ENCODE measurements around the gene NFATC3.

The NFATC3 gene

GRCh38 chr16:68226116-68226515 is 140.9 kb downstream of the NFATC3 start:
- Histone ChIP-seq H3K79me2 (ENCODE audit: insufficient read depth, low read depth) (no peaks in the 10 kb centered on the region), H4K20me1 (ENCODE audit: insufficient read depth) (no peaks in the 10 kb centered on the region), H2AFZ (ENCODE audit: low read depth) (no peak overlapping the region), H3K9ac (no peak overlapping the region), H3K36me3 (ENCODE audit: insufficient read depth) (no peaks in the 10 kb centered on the region), H3K4me2 (no peak overlapping the region), H3K4me3 (IDR thresholded peaks at IDR 0.05; ENCODE audit: insufficient read depth, low read depth, low read length) (no peak overlapping the region), H3K4me1 (ENCODE audit: low read depth, poor library complexity, severe bottlenecking) (peaks cover 15% of the 10 kb centered on the region), H3K27me3 (ENCODE audit: insufficient read depth, low read depth) (no peaks in the 10 kb centered on the region), H3K27ac (no peak overlapping the region)
- no peak for TF ChIP-seq CTCF (conservative IDR thresholded peaks at IDR 0.05; ENCODE audit: low read depth, low read length)

- TF ChIP-seq CTCF (conservative IDR thresholded peaks at IDR 0.05; ENCODE audit: low read depth, low read length), result no peak
- no peaks in the 10 kb centered on the region for H3K27me3 ChIP-seq (ENCODE audit: insufficient read depth, low read depth)
- H3K27ac ChIP-seq, result no peak overlapping the region
- peak overlapping the region; percentile 2; the same call in 1 of the 2 replicates for H3K4me2 ChIP-seq
- peaks cover 15% of the 10 kb centered on the region for H3K4me1 ChIP-seq (ENCODE audit: low read depth, poor library complexity, severe bottlenecking)
- H3K79me2 ChIP-seq (ENCODE audit: insufficient read depth, low read depth), result no peaks in the 10 kb centered on the region
- H3K9ac ChIP-seq, result no peak overlapping the region
- no peak overlapping the region for H2AFZ ChIP-seq (ENCODE audit: low read depth)
- no peaks in the 10 kb centered on the region for H4K20me1 ChIP-seq (ENCODE audit: insufficient read depth)
- H3K4me3 ChIP-seq (IDR thresholded peaks at IDR 0.05; ENCODE audit: insufficient read depth, low read depth, low read length), result no peak overlapping the region
- no peaks in the 10 kb centered on the region for H3K36me3 ChIP-seq (ENCODE audit: insufficient read depth)
These were observed 142.1 kb downstream of the NFATC3 start for GRCh38 chr16:68227183-68227793.

- Histone ChIP-seq H3K27ac (no peak overlapping the region), H3K9ac (no peak overlapping the region), H3K4me2 (no peak overlapping the region)
These were observed 142.8 kb downstream of the NFATC3 start for GRCh38 chr16:68227850-68228553.

GRCh38 chr16:68228652-68229051 is 143.5 kb downstream of the NFATC3 start:
- H4K20me1 ChIP-seq (ENCODE audit: insufficient read depth), result no peaks in the 10 kb centered on the region
- H3K36me3 ChIP-seq (ENCODE audit: insufficient read depth), result no peaks in the 10 kb centered on the region
- H3K79me2 ChIP-seq (ENCODE audit: insufficient read depth, low read depth), result no peaks in the 10 kb centered on the region
- TF ChIP-seq CTCF (conservative IDR thresholded peaks at IDR 0.05; ENCODE audit: low read depth, low read length), result no peak
- H3K4me3 ChIP-seq (IDR thresholded peaks at IDR 0.05; ENCODE audit: insufficient read depth, low read depth, low read length), result no peak overlapping the region
- H3K4me2 ChIP-seq, result no peak overlapping the region
- peaks cover 15% of the 10 kb centered on the region for H3K4me1 ChIP-seq (ENCODE audit: low read depth, poor library complexity, severe bottlenecking)
- no peak overlapping the region for H2AFZ ChIP-seq (ENCODE audit: low read depth)
- H3K9ac ChIP-seq, result no peak overlapping the region
- H3K27ac ChIP-seq, result no peak overlapping the region
- no peaks in the 10 kb centered on the region for H3K27me3 ChIP-seq (ENCODE audit: insufficient read depth, low read depth)

More at GRCh38 chr16:68227850-68228553, 142.8 kb downstream of the NFATC3 start:
- Histone ChIP-seq H3K79me2 (ENCODE audit: insufficient read depth, low read depth) (no peaks in the 10 kb centered on the region), H3K4me1 (ENCODE audit: low read depth, poor library complexity, severe bottlenecking) (peaks cover 15% of the 10 kb centered on the region), H2AFZ (ENCODE audit: low read depth) (no peak overlapping the region), H3K4me3 (IDR thresholded peaks at IDR 0.05; ENCODE audit: insufficient read depth, low read depth, low read length) (no peak overlapping the region), H4K20me1 (ENCODE audit: insufficient read depth) (no peaks in the 10 kb centered on the region), H3K27me3 (ENCODE audit: insufficient read depth, low read depth) (no peaks in the 10 kb centered on the region), H3K36me3 (ENCODE audit: insufficient read depth) (no peaks in the 10 kb centered on the region)
- 0 out of 2 replicates have a peak, but pooled peaks have one; percentile 14 for TF ChIP-seq CTCF (conservative IDR thresholded peaks at IDR 0.05; ENCODE audit: low read depth, low read length)

Data from KMS-11 (cell line).